GM15510 (cell line): Measurements from ENCODE around the gene COBL.

Experiments
- POLR2A ChIP-seq: IDR thresholded peaks from 3 replicates; pipeline ENCODE4 v1.6.1; 2011; ENCODE audit warnings: borderline replicate concordance; ENCODE audit not compliant: insufficient read length; ENCODE audit errors: extremely low read depth

The COBL gene

GRCh38 chr7:51121036-51121790, 195.4 kb downstream of the COBL start:
- TF ChIP-seq POLR2A: no peak

GRCh38 chr7:51118628-51119027, 198.0 kb downstream of the COBL start:
- no peak for TF ChIP-seq POLR2A

GRCh38 chr7:51114501-51114900, 202.1 kb downstream of the COBL start:
- TF ChIP-seq POLR2A: no peak

- TF ChIP-seq POLR2A: no peak
These were observed 202.6 kb downstream of the COBL start for GRCh38 chr7:51113962-51114361.

- no peak for TF ChIP-seq POLR2A
These were observed 203.0 kb downstream of the COBL start for GRCh38 chr7:51113560-51113959.

- TF ChIP-seq POLR2A: no peak
These were observed 205.2 kb downstream of the COBL start for GRCh38 chr7:51111241-51111940.

- TF ChIP-seq POLR2A: no peak
These were observed 208.5 kb downstream of the COBL start for GRCh38 chr7:51108134-51108533.

GRCh38 chr7:51104278-51104677, 212.3 kb downstream of the COBL start:
- TF ChIP-seq POLR2A: no peak

GRCh38 chr7:51103718-51104117, 212.9 kb downstream of the COBL start:
- TF ChIP-seq POLR2A: no peak

- no peak for TF ChIP-seq POLR2A
These were observed 213.8 kb downstream of the COBL start for GRCh38 chr7:51102828-51103227.

GRCh38 chr7:51101111-51101757, 215.4 kb downstream of the COBL start:
- no peak for TF ChIP-seq POLR2A

- no peak for TF ChIP-seq POLR2A
These were observed 226.2 kb downstream of the COBL start for GRCh38 chr7:51090411-51090810.

- TF ChIP-seq POLR2A: no peak
These were observed 231.4 kb downstream of the COBL start for GRCh38 chr7:51085034-51085692.

- TF ChIP-seq POLR2A: no peak
These were observed 232.5 kb downstream of the COBL start for GRCh38 chr7:51084121-51084520.

- no peak for TF ChIP-seq POLR2A
These were observed 233.6 kb downstream of the COBL start for GRCh38 chr7:51082940-51083533.
